Activated B cell treated with CpG ODN at 0.5 μM for 24 hours (primary cell): ENCODE data around the gene PARS2. TPM values are rescaled to one million over a fixed set of nuclear protein-coding genes. Genes with fewer than 3 reads are reported as not detected.

Source experiments
- ATAC-seq: fragments of 200-7000 bp; cut with Tn5 transposase; one replicate; pipeline ENCODE4 v1.10.0; 2021; ENCODE audit warnings: low read depth, mild to moderate bottlenecking, moderate library complexity
- CTCF ChIA-PET: fragments of 350-600 bp; sonication (Branson Sonifier 250); formaldehyde crosslinking; loops from one replicate; lab custom pipeline; 2021; ENCODE audit warnings: antibody characterized with exemption; lab: Charles Lee
- POLR2A ChIA-PET: fragments of 350-600 bp; sonication (Branson Sonifier 250); formaldehyde crosslinking; loops from one replicate; lab custom pipeline; 2021; ENCODE audit warnings: antibody characterized with exemption; lab: Charles Lee
- DNase-seq: peaks from one replicate; pipeline ENCODE4 v3.0.0; 2022
- H3K27ac Mint-ChIP-seq: one replicate; pipeline ENCODE4 v1.8.0; 2020; ENCODE audit warnings: mixed read lengths
- H3K27me3 Mint-ChIP-seq: one replicate; pipeline ENCODE4 v1.8.0; 2021; ENCODE audit warnings: mixed read lengths
- H3K36me3 Mint-ChIP-seq: one replicate; pipeline ENCODE4 v1.8.0; 2021; ENCODE audit warnings: low read depth, mixed read lengths
- H3K4me1 Mint-ChIP-seq: one replicate; pipeline ENCODE4 v1.8.0; 2021; ENCODE audit warnings: mixed read lengths
- H3K4me3 Mint-ChIP-seq: one replicate; pipeline ENCODE4 v1.8.0; 2020; ENCODE audit warnings: mild to moderate bottlenecking, mixed read lengths
- H3K9me3 Mint-ChIP-seq: one replicate; pipeline ENCODE4 v1.8.0; 2020; ENCODE audit warnings: mixed read lengths
- intact Hi-C: fragments of 100-400 bp; cut with micrococcal nuclease; formaldehyde crosslinking; loops from one replicate; pipeline ENCODE4 v1.15.1; 2024
- total RNA-seq: library from RNA; stranded (reverse); gene quantifications from 2 replicates; pipeline ENCODE4 v1.2.3, GENCODE V29; 2022
- TF ChIP-seq, protein P1 (sequence below): fragments of 200-600 bp; IDR thresholded peaks from one replicate; pipeline ENCODE4 v1.8.0; 2022; ENCODE audit warnings: antibody characterized with exemption, mild to moderate bottlenecking

PARS2 gene
- 4.3 and 4.8 TPM in 2 replicates for total RNA-seq

DNA sequence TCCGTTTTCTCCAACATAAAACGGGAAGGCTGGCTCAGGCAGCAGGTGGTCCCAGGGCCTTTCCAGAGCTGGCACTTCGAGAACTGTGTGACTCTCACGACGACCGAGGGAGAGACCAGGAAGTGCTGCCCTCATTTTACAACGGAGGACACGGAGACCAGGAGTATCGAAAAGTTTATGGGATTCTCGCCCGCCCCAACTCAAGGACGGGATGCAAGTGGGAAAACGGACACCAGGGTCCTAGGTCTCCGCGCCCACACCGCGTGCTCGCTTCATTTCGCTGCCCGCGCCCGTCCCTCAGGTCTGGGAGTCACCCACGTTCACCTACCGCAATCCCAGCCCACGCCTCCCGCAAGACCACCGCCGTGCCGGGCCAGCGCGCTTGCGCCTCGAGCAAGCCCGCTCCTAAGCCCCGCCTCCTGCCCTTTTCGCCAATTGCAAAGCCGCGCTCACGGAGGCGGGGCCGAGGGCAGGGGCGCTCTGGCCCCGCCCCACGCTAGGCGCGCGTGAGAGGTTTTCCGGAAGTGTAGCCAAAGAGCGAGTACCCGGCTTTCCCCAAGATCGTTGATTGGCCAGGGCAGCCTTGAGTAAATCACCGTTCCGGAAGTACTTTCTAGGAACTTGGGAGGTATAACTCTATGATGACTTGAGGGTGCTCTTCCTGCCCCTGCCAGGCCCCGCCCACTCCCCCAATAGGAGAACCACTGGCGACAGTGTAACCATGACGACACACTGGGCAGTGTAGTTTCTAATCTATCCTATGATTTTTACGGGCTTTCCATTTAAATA, at the start of gene PARS2:
Gene PARS2, minus strand, starts transcription at position 391 of the 789 bp plus-strand sequence. CDS start 5,362 bp downstream, outside the sequence.
- peaks cover 4% of the 10 kb centered on the region for H3K36me3 Mint-ChIP-seq
- TF ChIP-seq, protein P1, sequence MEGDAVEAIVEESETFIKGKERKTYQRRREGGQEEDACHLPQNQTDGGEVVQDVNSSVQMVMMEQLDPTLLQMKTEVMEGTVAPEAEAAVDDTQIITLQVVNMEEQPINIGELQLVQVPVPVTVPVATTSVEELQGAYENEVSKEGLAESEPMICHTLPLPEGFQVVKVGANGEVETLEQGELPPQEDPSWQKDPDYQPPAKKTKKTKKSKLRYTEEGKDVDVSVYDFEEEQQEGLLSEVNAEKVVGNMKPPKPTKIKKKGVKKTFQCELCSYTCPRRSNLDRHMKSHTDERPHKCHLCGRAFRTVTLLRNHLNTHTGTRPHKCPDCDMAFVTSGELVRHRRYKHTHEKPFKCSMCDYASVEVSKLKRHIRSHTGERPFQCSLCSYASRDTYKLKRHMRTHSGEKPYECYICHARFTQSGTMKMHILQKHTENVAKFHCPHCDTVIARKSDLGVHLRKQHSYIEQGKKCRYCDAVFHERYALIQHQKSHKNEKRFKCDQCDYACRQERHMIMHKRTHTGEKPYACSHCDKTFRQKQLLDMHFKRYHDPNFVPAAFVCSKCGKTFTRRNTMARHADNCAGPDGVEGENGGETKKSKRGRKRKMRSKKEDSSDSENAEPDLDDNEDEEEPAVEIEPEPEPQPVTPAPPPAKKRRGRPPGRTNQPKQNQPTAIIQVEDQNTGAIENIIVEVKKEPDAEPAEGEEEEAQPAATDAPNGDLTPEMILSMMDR = no peak
- H3K4me3 Mint-ChIP-seq = peak within 1 kb of the TSS; percentile 90
- POLR2A ChIA-PET = interaction anchor here (1.0 to 2.9 kb wide), 4 partner anchors 48 to 819 kb away, joined by 3 to 13 read pairs (median 6); partner anchors contain the start of genes IFT25, LRRC42, TMEM59 and TTC4
- H3K9me3 Mint-ChIP-seq = no peaks in the 10 kb centered on the region
- H3K27ac Mint-ChIP-seq = peak within 1 kb of the TSS; percentile 89
- CTCF ChIA-PET = interaction anchor here (0.7 to 1.0 kb wide), 2 partner anchors 37 to 547 kb away, joined by 3 read pairs; no protein-coding TSS in a partner anchor
- DNase-seq (peak; percentile 91), ATAC-seq (peak; percentile 92)
- H3K27me3 Mint-ChIP-seq = no peaks in the 10 kb centered on the region
- intact Hi-C loops = loop anchor here (1.0 to 10.0 kb wide), 11 partner anchors 37 to 926 kb away; partner anchors contain the start of genes CYB5RL, DHCR24, LRRC42 and MRPL37
- H3K4me1 Mint-ChIP-seq = peaks cover 24% of the 10 kb centered on the region

DNA sequence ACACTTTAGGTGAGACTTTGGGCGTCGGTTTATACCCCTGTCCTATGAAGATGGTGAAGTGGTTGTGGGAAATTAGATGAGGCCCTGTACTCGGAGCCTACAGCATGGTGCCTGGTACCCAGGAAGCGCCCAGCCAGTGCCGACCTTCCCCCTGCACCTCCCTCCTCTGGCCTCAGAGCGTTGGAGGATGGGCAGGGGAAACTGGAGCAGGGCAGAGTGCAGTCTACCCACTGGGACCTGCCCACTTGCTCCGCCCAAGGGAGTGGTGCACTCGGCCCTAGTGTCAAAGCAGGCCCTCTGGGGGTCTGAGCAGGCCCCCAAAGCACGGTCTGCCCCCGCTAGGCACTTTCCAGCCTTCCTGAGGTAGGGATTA, 49.8 kb upstream of the PARS2 start:
- peaks cover 2% of the 10 kb centered on the region for H3K27me3 Mint-ChIP-seq
- no peak for DNase-seq
- no peak overlapping the region for H3K4me3 Mint-ChIP-seq
- no peak overlapping the region for H3K27ac Mint-ChIP-seq
- H3K36me3 Mint-ChIP-seq = no peaks in the 10 kb centered on the region
- H3K4me1 Mint-ChIP-seq = no peaks in the 10 kb centered on the region
- intact Hi-C loops = no loop called here
- CTCF ChIA-PET = no interaction called here
- TF ChIP-seq, protein P1 = no peak
- no peaks in the 10 kb centered on the region for H3K9me3 Mint-ChIP-seq
- no peak for ATAC-seq
- POLR2A ChIA-PET = no interaction called here

DNA sequence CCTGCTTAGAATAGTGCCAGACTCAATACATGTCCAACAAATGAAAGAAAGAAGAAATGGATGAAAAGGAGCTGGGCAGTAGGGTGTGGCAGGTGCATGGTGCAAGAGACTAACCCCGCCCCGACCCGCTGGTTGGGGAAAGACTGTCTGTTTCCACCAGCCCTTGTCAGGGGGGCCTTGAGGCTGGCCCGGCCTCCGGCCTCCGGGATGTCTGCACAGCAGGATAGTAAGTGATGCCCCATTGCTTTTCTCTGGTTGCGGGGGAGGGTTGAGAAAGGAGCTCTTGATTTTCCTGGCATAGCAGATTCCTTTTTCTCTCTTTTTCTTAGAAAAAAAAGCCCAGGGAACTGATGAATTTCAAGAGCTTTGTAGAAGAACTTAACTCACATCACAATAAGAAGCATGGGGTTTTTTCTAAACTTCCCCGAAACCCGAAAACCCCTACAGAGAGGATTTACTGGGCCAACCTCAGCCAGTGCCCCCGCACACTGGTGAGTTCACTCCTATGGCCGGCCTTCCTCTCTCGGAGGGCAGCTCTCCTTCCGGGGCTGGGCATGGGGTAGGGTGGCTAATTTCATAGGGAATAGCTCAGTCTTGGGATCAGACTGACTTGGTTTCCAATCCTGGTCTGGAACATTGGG, 49.3 kb upstream of the PARS2 start:
- TF ChIP-seq, protein P1 = no peak
- H3K27ac Mint-ChIP-seq = no peak overlapping the region
- peaks cover 2% of the 10 kb centered on the region for H3K27me3 Mint-ChIP-seq
- ChIA-PET CTCF (interaction anchor here (1.1 kb wide), 1 partner anchor 953 kb away, joined by 3 read pairs; no protein-coding TSS in a partner anchor), POLR2A (no interaction called here)
- H3K4me1 Mint-ChIP-seq = no peaks in the 10 kb centered on the region
- no peaks in the 10 kb centered on the region for H3K36me3 Mint-ChIP-seq
- intact Hi-C loops = no loop called here
- no peak for ATAC-seq
- DNase-seq = no peak
- no peaks in the 10 kb centered on the region for H3K9me3 Mint-ChIP-seq
- no peak overlapping the region for H3K4me3 Mint-ChIP-seq

DNA sequence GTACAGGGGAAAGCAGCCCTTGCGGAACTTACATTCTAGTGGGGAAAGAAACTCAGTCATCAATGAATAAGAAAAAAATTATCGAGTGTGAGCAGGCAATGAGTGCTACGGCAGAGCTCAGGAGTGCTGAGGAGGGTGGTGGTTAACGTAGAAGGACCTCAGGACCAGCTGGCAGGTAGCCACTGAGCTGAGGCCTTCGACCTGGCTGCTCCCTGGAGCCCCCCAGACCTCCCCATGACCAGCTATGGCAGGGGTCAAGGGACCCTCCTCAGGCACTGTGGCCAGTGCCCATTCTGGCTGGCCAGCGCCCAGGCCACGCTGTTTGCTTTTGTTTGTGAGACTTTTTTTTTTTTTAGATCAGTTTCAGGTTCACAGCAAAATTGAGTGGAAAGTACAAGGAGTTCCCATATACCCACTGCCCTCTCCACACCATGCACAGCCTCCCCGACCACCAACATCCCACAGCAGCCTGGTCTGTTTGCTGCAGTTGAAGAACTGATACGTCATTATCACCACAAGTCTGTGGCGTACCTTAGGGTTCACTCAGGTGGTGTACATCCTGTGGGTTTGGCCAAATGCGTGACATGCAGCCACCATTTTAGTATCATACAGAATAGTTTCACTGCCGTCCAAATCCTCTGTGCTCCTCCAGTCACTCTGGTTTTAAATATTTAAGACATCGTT, 48.6 kb upstream of the PARS2 start:
- no peaks in the 10 kb centered on the region for H3K9me3 Mint-ChIP-seq
- CTCF ChIA-PET = interaction anchor here (0.8 to 1.1 kb wide), 2 partner anchors 11 to 952 kb away, joined by 3 to 4 read pairs; partner anchors contain the start of gene TTC22
- POLR2A ChIA-PET = no interaction called here

More for the DNA sequence above, 48.6 kb upstream of the PARS2 start:
- TF ChIP-seq, protein P1 = no peak
- peaks cover 2% of the 10 kb centered on the region for H3K27me3 Mint-ChIP-seq
- H3K4me1 Mint-ChIP-seq = no peaks in the 10 kb centered on the region
- intact Hi-C loops = no loop called here
- no peak overlapping the region for H3K4me3 Mint-ChIP-seq
- no peak for ATAC-seq
- no peaks in the 10 kb centered on the region for H3K36me3 Mint-ChIP-seq
- DNase-seq = no peak
- no peak overlapping the region for H3K27ac Mint-ChIP-seq
